Glomerular endothelial cell (primary cell): Measurements from ENCODE around the gene CD300LF. TPM values are rescaled to one million over a fixed set of nuclear protein-coding genes. Genes with fewer than 3 reads are reported as not detected.

Source experiments
- DNase-seq: peaks from one replicate; pipeline ENCODE4 v3.0.0-alpha.2; 2011; ENCODE audit warnings: low read depth, low spot score; ENCODE audit errors: extremely low read depth
- total RNA-seq: library from RNA; depleted of rRNA; stranded (reverse); fragments of >200 nt; gene quantifications from 2 replicates; pipeline ENCODE4 v1.2.3, GENCODE V29; 2015

CD300LF gene
- total RNA-seq, 1 donor from 2014 or later, result not detected

- DNase-seq, result no peak
These were observed 66.5 kb downstream of the CD300LF start for GRCh38 chr17:74646231-74646630.

- no peak for DNase-seq
These were observed 67.7 kb downstream of the CD300LF start for GRCh38 chr17:74645010-74645409.

- DNase-seq, result no peak
These were observed 68.3 kb downstream of the CD300LF start for GRCh38 chr17:74644419-74644818.

Other genes starting within 250 kb of the CD300LF start
- not detected in 2 replicates for gene CD300A, start 246.3 kb downstream of the CD300LF start, total RNA-seq
- gene CD300LB, start 181.4 kb downstream of the CD300LF start, total RNA-seq, result not detected in 2 replicates
- gene CD300C, start 166.8 kb downstream of the CD300LF start, total RNA-seq, result not detected in 2 replicates
- gene CD300H, start 145.4 kb downstream of the CD300LF start, total RNA-seq, result not detected in 2 replicates
- gene CD300LD, start 120.6 kb downstream of the CD300LF start, total RNA-seq, result not detected in 2 replicates
- not detected in 2 replicates for gene CD300E, start 89.2 kb downstream of the CD300LF start, total RNA-seq
- gene RAB37, start 24.3 kb upstream of the CD300LF start, total RNA-seq, result 0.87 TPM in 1 of 2 replicates, not detected in the other
- 17.7 and 18.4 TPM in 2 replicates for gene NHERF1, start 35.7 kb upstream of the CD300LF start, total RNA-seq
- gene NAT9, start 63.4 kb upstream of the CD300LF start, total RNA-seq, result 26.6 and 36.5 TPM in 2 replicates
- 1.1 TPM in 1 of 2 replicates, not detected in the other for gene GRIN2C, start 147.0 kb upstream of the CD300LF start, total RNA-seq
- gene FDXR, start 160.1 kb upstream of the CD300LF start, total RNA-seq, result 38.6 and 46.9 TPM in 2 replicates
- gene FADS6, start 180.7 kb upstream of the CD300LF start, total RNA-seq, result not detected in 2 replicates
- not detected in 2 replicates for gene USH1G, start 210.3 kb upstream of the CD300LF start, total RNA-seq
- gene OTOP2, start 211.3 kb upstream of the CD300LF start, total RNA-seq, result not detected in 2 replicates
- gene OTOP3, start 223.0 kb upstream of the CD300LF start, total RNA-seq, result not detected in 2 replicates